NOMO-1 (cell line): ENCODE data around the gene MLXIPL.
"Not testable (repeated sequence)": the region's sequence is repeated elsewhere in the genome, so short reads cannot be mapped to it uniquely, and the experiment has no call there.

Experiments used
- DNase-seq, 2 experiments: peaks; one replicate each; lab custom pipeline; 2025; ENCODE audit not compliant: unreplicated experiment in 2 of 2; lab: John Stamatoyannopoulos, UW

The MLXIPL gene

GRCh38 chr7:73623798-73624668, at the start of gene MLXIPL:
TSS of gene MLXIPL (minus strand) at chr7:73624522. CDS start at chr7:73624492, 30 bp downstream.
- DNase-seq: no peak

GRCh38 chr7:73671857-73672445, 47.6 kb upstream of the MLXIPL start:
- no peak for DNase-seq

- DNase-seq: no peak
These were observed 47.0 kb upstream of the MLXIPL start for GRCh38 chr7:73671322-73671661.

GRCh38 chr7:73669858-73670385, 45.6 kb upstream of the MLXIPL start:
- DNase-seq: no peak

GRCh38 chr7:73669288-73669701, 45.0 kb upstream of the MLXIPL start:
- DNase-seq: no peak

- no peak for DNase-seq
These were observed 44.5 kb upstream of the MLXIPL start for GRCh38 chr7:73668886-73669230.

- no peak for DNase-seq
These were observed 44.0 kb upstream of the MLXIPL start for GRCh38 chr7:73668103-73668885.

GRCh38 chr7:73667344-73668102, 43.2 kb upstream of the MLXIPL start, which contains the start of gene VPS37D:
TSS of gene VPS37D (plus strand) at chr7:73667831. CDS start at chr7:73667959, 128 bp downstream.
- DNase-seq: peak; percentile 95 to 100

GRCh38 chr7:73663033-73663432, 38.7 kb upstream of the MLXIPL start:
- DNase-seq: no peak

- DNase-seq: not testable (repeated sequence)
These were observed 36.3 kb upstream of the MLXIPL start for GRCh38 chr7:73660594-73660993.

GRCh38 chr7:73659983-73660382, 35.7 kb upstream of the MLXIPL start:
- DNase-seq: no peak

GRCh38 chr7:73655309-73655708, 31.0 kb upstream of the MLXIPL start:
- DNase-seq: not testable (repeated sequence)

- DNase-seq: no peak
These were observed 28.2 kb upstream of the MLXIPL start for GRCh38 chr7:73652541-73652949.

- no peak for DNase-seq
These were observed 26.2 kb upstream of the MLXIPL start for GRCh38 chr7:73650524-73650923.

GRCh38 chr7:73649576-73649975, 25.3 kb upstream of the MLXIPL start:
- no peak for DNase-seq

- no peak for DNase-seq
These were observed 24.4 kb upstream of the MLXIPL start for GRCh38 chr7:73648593-73649332.

GRCh38 chr7:73647725-73648592, 23.6 kb upstream of the MLXIPL start:
- DNase-seq: peak; percentile 58 to 67

- no peak for DNase-seq
These were observed 22.7 kb upstream of the MLXIPL start for GRCh38 chr7:73646785-73647724.
